ENCODE results near the gene LRATD1. TPM values are rescaled to one million over a fixed set of nuclear protein-coding genes. Genes with fewer than 3 reads are reported as not detected.

The LRATD1 gene
- total RNA-seq, 1 donor from 2014 or later: 19.4 TPM

DNA sequence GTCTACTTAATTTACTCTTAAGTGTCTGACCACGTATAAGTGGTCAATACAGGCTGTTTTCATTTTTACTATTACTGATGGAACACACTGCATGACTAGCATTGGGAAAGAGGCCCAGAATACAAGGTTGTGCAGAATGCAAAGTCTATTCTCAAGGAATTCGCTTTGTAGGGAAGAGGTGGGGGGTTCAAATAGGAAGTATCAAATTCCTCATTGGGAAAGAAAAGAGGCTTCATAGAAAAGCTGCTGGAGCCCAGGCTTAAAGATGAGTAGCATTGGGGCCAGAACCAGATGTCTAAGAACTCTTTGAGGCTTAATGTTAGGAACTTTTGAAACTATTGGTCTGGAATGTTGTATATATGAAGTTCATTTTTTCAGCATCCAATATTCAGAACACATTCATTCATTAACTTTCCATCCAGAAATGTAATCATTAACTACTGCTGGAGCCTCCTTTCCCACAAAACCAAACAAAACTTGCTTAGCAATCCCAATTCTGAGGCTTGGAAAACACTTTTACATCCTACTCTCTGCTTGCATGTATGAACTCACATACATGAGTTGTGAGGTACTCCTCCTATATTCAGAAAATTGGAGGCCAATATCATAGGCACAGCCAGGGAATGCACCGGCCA is 994 bp upstream of the LRATD1 start:
- H3K36me3 Mint-ChIP-seq (ENCODE audit: unreplicated experiment): no peaks in the 10 kb centered on the region
- peak overlapping the region; percentile 53 for H3K27ac Mint-ChIP-seq (ENCODE audit: unreplicated experiment)
- H3K4me1 Mint-ChIP-seq (ENCODE audit: low read depth, unreplicated experiment): peaks cover 4% of the 10 kb centered on the region
- H3K27me3 Mint-ChIP-seq (ENCODE audit: unreplicated experiment): peaks cover 11% of the 10 kb centered on the region
- DNase-seq: no peak
- peaks cover 10% of the 10 kb centered on the region for H3K9me3 Mint-ChIP-seq (ENCODE audit: unreplicated experiment)
- peak overlapping the region; percentile 84 for H3K4me3 Mint-ChIP-seq (ENCODE audit: unreplicated experiment)
- TF ChIP-seq, protein P1, sequence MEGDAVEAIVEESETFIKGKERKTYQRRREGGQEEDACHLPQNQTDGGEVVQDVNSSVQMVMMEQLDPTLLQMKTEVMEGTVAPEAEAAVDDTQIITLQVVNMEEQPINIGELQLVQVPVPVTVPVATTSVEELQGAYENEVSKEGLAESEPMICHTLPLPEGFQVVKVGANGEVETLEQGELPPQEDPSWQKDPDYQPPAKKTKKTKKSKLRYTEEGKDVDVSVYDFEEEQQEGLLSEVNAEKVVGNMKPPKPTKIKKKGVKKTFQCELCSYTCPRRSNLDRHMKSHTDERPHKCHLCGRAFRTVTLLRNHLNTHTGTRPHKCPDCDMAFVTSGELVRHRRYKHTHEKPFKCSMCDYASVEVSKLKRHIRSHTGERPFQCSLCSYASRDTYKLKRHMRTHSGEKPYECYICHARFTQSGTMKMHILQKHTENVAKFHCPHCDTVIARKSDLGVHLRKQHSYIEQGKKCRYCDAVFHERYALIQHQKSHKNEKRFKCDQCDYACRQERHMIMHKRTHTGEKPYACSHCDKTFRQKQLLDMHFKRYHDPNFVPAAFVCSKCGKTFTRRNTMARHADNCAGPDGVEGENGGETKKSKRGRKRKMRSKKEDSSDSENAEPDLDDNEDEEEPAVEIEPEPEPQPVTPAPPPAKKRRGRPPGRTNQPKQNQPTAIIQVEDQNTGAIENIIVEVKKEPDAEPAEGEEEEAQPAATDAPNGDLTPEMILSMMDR (IDR thresholded peaks at IDR 0.05; ENCODE audit: partially characterized antibody, unreplicated experiment): no peak

- TF ChIP-seq, protein P1 (IDR thresholded peaks at IDR 0.05; ENCODE audit: partially characterized antibody, unreplicated experiment): no peak
- Mint-ChIP-seq H3K4me3 (ENCODE audit: unreplicated experiment) (peak overlapping the region; percentile 98), H3K27me3 (ENCODE audit: unreplicated experiment) (peaks cover 11% of the 10 kb centered on the region), H3K9me3 (ENCODE audit: unreplicated experiment) (peaks cover 10% of the 10 kb centered on the region), H3K4me1 (ENCODE audit: low read depth, unreplicated experiment) (peaks cover 12% of the 10 kb centered on the region), H3K36me3 (ENCODE audit: unreplicated experiment) (no peaks in the 10 kb centered on the region), H3K27ac (ENCODE audit: unreplicated experiment) (peak overlapping the region; percentile 75)
- DNase-seq: no peak
Observed at GRCh38 chr2:14633061-14633460, 544 bp downstream of the LRATD1 start.

DNA sequence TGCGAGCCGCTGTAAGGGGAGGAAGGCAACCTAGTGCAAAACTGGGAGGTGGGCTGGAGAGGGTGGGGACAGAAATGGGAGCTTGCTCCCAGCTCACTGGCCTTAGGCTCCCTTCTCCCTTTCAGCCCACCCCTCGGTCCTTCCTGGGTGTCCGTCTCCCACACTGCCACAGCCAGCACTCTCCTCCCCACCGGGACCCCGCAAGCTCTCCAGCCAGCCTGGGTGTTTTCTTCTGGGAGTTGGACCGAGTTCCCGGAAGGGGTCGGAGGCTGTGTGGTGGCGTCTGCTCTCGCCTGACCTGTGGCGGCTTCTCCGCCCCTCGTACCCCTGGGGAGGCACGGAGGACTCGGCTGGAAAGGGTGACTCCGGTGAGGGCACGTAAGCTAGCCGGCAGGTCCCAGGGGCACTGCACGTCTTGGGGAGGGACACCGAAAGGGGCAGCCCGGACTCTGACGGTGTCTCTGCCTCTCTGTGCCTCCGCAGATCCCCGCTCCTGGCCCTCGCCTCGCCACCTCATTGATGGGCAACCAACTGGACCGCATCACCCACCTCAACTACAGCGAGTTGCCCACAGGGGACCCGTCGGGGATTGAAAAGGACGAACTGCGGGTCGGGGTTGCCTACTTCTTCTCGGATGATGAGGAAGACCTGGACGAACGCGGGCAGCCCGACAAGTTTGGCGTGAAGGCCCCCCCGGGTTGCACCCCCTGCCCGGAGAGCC is 1.1 kb downstream of the LRATD1 start:
- no peaks in the 10 kb centered on the region for H3K36me3 Mint-ChIP-seq (ENCODE audit: unreplicated experiment)
- peaks cover 12% of the 10 kb centered on the region for H3K4me1 Mint-ChIP-seq (ENCODE audit: low read depth, unreplicated experiment)
- H3K4me3 Mint-ChIP-seq (ENCODE audit: unreplicated experiment): peak overlapping the region; percentile 98
- DNase-seq: peak; percentile 33
- peaks cover 11% of the 10 kb centered on the region for H3K27me3 Mint-ChIP-seq (ENCODE audit: unreplicated experiment)
- H3K27ac Mint-ChIP-seq (ENCODE audit: unreplicated experiment): peak overlapping the region; percentile 75
- peaks cover 10% of the 10 kb centered on the region for H3K9me3 Mint-ChIP-seq (ENCODE audit: unreplicated experiment)
- TF ChIP-seq, protein P1 (IDR thresholded peaks at IDR 0.05; ENCODE audit: partially characterized antibody, unreplicated experiment): no peak

DNA sequence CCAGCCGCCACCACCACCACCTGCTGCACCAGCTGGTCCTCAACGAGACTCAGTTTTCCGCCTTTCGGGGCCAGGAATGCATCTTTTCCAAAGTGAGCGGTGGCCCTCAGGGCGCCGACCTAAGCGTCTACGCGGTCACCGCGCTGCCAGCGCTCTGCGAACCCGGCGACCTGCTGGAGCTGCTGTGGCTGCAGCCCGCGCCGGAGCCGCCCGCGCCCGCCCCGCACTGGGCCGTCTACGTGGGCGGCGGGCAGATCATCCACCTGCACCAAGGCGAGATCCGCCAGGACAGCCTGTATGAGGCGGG is 1.6 kb downstream of the LRATD1 start:
- no peak for DNase-seq
- Mint-ChIP-seq H3K27me3 (ENCODE audit: unreplicated experiment) (peaks cover 11% of the 10 kb centered on the region), H3K27ac (ENCODE audit: unreplicated experiment) (no peak overlapping the region), H3K36me3 (ENCODE audit: unreplicated experiment) (no peaks in the 10 kb centered on the region), H3K9me3 (ENCODE audit: unreplicated experiment) (peaks cover 10% of the 10 kb centered on the region), H3K4me3 (ENCODE audit: unreplicated experiment) (peak overlapping the region; percentile 98), H3K4me1 (ENCODE audit: low read depth, unreplicated experiment) (peaks cover 12% of the 10 kb centered on the region)
- TF ChIP-seq, protein P1 (IDR thresholded peaks at IDR 0.05; ENCODE audit: partially characterized antibody, unreplicated experiment): no peak

Data from glutamatergic neuron (in vitro differentiated cells).